Fibroblast of lung (primary cell): ENCODE data around the gene S100A8.

ENCODE experiments used
- EZH2 ChIP-seq: IDR thresholded peaks from 2 replicates; pipeline ENCODE4 v1.5.1; 2012; ENCODE audit warnings: low read length, control low read depth, mild to moderate bottlenecking; ENCODE audit errors: missing control alignments
- TF ChIP-seq, protein P1 (sequence below), 2 donors: IDR thresholded peaks in 1 of 2; conservative IDR thresholded peaks in 1 of 2; 1 replicate in 1 of 2; 2 replicates in 1 of 2; pipeline ENCODE4 v1.5.1; 2011 to 2012; ENCODE audit warnings: low read length in 2 of 2, control low read depth in 1 of 2, inconsistent platforms in 1 of 2, low read depth in 1 of 2, mild to moderate bottlenecking in 1 of 2

DNA sequence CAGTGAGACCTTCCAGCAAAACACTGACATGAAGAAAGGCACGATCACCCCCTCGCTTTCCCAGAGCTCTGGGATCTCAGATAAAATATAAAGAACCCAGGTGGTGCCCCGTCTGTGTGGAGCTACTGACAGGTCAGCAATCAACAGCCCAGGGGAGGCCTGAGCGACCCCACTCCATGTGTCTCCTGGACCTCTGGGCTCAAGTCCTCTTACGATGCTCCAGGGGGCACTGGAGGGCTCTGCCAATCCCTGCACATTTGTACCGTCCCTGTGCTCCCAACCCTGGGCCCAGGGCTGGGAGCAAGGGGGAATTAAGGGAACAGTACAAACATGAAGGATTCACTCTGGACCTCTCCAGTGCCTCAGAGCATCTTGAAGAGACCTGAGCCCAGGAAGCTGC lies 37.9 kb upstream of the S100A8 start:
- TF ChIP-seq, protein P1, sequence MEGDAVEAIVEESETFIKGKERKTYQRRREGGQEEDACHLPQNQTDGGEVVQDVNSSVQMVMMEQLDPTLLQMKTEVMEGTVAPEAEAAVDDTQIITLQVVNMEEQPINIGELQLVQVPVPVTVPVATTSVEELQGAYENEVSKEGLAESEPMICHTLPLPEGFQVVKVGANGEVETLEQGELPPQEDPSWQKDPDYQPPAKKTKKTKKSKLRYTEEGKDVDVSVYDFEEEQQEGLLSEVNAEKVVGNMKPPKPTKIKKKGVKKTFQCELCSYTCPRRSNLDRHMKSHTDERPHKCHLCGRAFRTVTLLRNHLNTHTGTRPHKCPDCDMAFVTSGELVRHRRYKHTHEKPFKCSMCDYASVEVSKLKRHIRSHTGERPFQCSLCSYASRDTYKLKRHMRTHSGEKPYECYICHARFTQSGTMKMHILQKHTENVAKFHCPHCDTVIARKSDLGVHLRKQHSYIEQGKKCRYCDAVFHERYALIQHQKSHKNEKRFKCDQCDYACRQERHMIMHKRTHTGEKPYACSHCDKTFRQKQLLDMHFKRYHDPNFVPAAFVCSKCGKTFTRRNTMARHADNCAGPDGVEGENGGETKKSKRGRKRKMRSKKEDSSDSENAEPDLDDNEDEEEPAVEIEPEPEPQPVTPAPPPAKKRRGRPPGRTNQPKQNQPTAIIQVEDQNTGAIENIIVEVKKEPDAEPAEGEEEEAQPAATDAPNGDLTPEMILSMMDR (conservative IDR thresholded peaks at IDR 0.05 in 1 of 2, IDR thresholded peaks at IDR 0.05 in 1 of 2; ENCODE audit: low read depth in 1 of 2, low read length in 2 of 2), result no peak
- TF ChIP-seq EZH2, result no peak
